HG03159 (cell line): ENCODE results near the gene RER1.

Experiments
- ATAC-seq: cut with Tn5 transposase; IDR thresholded peaks from one replicate; pipeline ENCODE4 v1.9.1; 2021; ENCODE audit warnings: mild to moderate bottlenecking, moderate library complexity; ENCODE audit not compliant: unreplicated experiment

Gene RER1

DNA sequence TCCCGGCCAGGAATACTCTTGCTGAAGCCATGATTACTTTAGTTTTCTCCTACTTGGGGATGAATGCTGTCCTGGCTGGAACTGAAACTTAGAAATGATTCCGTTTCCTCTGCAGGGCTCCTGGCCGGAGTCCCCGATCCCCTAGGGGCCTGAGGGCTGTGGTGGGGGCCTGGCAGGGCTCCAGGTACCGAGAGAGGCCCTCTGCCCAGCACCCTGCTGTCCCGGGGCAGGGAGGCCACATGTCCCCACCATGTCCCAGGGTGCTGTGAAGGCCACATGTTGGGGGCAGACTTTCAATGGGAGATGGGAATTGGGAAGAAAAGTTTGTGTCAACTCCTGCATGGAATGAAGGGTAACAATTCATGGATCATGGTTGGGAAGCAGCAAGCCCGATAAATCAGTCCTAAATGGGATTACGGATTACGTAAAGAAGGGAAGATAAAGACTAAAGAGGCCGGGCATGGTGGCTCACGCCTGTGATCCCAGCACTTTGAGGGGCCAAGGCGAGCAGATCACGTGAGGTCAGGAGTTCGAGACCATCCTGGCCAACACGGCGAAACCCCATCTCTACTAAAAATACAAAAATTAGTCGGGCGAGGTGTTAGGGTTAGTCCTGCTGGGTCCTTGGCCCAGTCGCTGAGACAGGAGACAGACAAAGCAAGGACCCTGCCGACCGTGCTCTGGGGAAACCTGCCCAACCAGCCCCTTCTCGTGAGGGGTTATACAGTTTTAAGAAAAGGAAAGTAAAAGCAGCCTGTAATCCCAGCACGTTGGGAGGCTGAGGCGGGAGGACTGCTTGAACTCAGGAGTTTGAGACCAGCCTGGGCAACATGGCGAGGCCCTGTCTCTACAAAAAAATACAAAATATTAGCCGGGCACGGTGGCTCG, 37.8 kb upstream of the RER1 start:
- ATAC-seq, result no peak

DNA sequence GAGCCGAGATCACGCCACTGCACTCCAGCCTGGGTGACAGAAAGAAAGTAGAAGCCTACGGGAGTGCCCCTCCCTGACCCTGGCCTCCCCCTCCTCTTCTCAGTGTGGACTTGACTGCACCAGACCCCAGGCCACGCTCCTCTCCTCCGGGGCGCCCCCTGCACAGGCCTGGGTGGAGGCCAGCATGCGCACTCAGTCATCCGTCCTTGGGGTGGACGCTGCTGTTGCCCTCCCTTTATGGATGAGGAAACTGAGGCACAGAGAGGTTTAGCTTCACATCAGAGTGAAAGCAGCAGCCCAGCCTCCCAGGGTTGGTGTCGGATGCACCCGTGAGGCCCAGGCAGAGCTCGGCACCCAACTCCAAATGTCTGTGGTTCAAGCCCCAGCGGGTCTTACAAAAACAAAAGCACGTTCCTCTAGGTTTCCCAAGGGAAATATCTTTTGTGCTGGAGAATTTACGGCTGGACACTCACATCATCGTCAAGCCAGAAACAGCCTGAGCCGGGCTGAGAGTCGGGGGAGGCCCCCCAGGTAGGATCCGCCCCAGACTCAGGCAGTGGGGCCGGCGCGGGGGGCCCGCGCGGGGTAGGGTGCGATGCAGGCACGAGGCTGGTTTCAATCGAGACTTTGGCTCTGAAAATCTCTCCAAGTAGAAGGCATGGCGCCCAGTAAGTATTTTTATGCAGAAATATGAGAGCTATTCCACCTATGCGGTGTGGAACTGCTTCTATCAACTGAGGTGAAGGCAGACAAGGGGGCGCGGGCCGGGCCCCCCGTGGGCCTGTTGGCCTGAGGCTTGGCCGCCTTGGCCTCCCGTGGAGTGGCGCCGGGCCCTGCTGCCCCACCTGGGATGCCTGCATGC, 36.9 kb upstream of the RER1 start:
- ATAC-seq, result no peak

DNA sequence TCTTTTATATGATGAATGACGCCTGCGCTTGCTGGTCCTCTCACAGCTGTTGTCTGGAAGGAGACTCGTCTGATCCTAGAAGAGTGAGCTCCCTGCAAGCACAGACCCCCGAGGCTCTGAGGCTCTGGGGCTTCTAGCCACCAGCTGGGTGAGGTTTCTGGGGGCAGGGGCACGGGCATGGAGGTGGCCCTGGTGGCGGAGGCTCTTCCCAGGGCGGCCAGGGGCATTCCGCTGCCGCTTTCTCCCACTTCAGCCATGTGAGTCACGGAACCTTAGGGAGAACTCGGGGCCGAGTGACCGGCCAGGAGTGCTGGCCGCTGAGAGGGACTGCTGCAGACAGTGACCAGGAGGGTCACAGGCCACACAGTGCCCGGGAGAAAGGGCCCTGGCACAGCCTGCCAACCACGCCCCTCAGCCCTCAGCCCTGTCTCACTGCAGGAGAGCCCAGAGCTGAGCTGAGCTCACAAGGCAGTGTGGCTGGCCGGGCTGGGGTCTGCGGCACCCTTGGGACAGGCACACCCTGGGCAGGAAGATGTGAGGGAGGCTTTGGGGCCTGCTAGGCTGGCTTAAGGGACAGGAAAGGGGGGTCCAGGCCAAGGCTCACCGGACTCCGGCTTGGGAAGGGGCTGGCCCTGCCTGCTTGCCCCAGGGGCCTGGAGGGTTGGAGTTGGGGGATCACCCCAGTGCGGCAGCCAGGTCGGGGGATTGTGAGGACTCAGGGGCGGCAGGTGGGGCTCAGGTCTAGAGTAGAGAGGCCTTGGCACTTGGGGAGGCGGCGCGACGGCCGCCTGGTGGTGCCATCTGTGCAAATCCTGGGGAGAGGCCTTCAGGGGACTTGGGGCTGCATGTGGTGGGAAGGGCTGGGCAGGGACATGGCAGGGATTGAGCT, 36.0 kb upstream of the RER1 start:
- ATAC-seq, result no peak

- no peak for ATAC-seq
Measured at GRCh38 chr1:2356401-2356800, 35.2 kb upstream of the RER1 start.

GRCh38 chr1:2356911-2357845, 34.5 kb upstream of the RER1 start:
- ATAC-seq, result no peak

DNA sequence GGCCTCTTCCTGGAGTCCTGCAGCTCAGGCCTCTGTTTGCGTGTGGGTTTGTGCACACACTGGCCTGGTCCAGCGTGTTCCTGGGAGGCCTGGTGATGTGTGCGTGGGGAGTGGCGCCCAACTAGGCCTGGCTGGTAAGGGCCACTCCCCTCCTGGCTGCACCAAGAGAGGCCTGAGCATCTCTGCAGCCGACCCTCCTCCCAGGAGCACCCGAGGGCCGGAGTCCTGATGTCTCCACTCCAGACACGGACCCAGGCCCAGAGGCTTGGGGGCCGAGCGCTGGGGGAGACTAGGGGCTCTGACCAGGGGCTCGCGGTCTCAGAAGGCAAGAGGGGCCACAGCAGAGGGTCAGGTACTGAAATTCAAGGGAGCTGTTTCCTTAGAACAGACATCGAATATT, 33.6 kb upstream of the RER1 start:
- no peak for ATAC-seq

DNA sequence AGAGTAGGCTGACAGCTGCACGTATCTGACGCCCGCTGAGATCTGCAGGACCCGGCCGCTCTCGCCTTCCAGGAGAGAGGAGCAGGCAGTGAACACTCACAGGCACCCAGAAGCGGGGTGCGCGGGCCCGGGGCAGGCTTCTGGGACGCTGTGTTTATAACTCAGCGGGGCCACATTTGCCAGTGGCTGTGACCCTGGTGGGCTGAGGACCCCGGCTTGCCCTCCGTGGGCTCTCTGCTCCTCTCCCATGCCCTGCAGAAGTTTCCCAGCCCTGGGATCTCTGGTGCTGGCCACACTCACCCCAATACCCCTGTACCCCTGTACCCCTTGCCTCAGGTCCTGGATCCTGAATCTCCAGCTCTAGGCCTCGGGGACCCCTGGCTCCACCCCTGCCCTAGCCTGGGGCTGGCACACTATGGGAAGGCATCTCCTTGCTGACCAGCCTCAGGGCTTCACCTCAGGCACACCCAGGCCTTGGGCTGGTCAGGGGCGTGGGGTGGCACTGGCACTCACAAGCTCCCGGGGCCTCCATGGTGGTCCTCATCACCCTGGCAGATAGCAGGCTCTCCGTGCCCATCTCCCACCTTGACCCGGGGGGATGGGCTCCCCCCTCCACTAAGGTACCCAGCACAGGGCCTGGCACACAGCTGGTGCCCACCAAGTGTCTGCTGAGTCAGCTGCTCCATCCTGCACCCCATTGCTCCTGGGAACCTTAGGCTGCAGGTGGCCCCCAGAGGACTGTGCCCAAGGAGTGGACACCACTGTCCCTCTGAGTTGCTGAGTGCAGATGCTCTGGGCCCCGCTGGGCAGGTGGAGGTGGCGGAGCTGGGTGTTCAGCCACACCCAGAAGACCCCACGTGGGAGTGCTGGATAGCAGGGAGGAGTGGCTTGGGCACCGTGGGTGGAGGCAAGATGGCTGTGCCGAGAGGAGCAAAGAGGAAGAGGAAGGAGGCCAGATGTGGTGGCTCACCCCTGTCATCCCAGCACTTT, 32.7 kb upstream of the RER1 start:
- ATAC-seq, result no peak

GRCh38 chr1:2360588-2361364, 30.9 kb upstream of the RER1 start:
- ATAC-seq, result no peak

DNA sequence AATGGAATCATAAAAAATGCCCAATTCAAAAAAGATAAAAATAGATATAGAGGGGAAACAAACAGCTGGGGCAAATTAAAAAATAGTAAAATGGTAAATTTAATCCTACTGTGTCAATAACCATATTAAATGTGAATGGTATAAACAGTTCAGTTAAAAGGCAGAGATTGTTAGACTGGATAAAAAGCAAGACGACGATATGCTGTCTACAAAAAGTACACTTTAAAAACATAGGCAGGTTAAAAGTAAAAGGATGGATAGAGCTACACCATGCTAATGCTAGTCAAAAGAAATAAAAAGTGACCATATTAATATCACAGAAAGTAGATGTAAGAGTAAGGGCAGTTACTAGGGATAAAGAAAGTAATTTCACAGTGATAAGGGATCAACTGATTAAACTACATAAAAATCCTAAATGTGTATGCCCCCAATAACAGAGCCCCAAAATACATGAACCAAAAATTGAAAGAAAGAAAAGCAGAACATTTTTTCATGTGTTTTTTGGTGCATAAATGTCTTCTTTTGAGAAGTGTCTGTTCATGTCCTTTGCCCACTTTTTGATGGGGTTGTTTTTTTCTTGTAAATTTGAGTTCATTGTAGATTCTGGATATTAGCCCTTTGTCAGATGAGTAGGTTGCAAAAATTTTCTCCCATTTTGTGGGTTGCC, 27.7 kb upstream of the RER1 start:
- ATAC-seq, result no peak

DNA sequence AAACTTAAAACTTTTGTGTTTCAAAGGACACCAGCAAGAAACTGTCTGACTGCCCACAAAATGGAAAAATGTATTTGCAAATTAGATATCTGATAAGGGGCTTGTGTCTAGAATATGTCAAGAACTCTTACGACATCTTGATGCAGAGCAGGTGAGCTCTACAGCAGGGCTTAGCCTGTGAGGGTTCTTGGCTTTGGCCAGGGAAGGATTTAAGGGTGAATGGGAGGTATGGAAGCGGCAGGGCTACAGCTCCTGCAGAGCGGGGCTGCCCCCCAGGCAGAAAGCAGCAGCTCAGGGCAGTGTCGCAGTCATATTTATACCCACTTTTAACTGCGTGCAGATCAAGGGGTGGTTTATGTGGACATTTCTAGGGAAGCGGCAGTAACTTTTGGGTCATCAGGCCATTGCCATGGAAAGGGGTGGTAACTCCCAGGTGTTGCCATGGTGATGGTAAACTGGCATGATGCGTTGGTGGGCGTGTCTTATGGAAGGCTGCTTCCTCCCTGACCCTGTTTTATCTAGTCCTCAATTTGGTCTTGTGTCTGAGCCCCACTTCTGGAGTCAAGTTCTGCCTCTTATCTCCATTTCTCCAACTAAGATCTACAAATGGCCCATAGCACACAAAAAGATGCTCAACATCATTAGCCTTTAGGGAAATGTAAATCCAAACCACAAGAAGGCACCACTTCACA, 23.4 kb upstream of the RER1 start:
- ATAC-seq, result no peak

- no peak for ATAC-seq
Measured at GRCh38 chr1:2372551-2373490, 18.8 kb upstream of the RER1 start.

GRCh38 chr1:2373551-2374251, 17.9 kb upstream of the RER1 start:
- ATAC-seq, result no peak

- no peak for ATAC-seq
Measured at GRCh38 chr1:2374252-2375155, 17.1 kb upstream of the RER1 start.
